Measurements from ENCODE around the gene TEX51.

Gene TEX51

GRCh38 chr2:126914811-126915500 is 16.3 kb downstream of the TEX51 start:
- DNase-seq (ENCODE audit: low read depth) = no peak

DNA sequence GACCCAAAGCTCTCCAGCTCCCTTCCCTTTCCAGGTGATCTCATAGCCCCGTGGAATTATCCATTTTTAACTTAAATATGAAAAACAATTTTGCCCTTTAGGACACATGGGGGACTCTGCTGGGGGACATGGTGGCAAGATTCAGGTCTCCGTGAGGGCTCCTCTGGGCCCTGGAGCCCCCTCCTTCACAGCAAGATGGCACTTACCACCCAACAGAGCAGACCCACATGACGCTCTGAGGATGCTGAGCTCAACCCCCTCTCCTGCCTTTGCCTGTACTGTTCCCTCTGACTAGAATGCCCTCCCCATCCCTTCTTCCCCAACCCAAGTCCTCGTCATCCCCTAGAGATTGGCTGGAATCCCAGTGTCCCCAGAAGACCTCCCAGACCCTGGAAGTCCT is 17.2 kb downstream of the TEX51 start:
- no peak for DNase-seq (ENCODE audit: low read depth)

DNA sequence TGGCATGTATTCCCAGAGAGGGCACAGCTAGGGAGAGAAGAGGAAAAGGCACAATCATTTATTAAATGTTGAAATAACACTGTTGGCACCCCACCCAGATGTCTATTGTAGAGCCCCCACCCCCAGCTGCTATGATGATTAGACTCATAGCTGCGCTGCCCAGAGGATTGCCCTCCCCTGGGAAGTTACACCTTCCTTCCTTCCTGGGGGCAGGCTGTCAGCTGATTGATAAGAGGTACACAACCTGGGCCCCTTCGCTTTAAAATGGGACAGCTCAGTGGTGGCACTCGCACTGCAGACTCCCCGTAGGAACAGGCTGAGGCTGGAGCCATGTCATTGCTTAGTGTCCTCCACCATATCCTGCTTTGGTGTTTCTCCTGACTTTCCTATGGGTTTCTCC is 18.1 kb downstream of the TEX51 start:
- no peak for DNase-seq (ENCODE audit: low read depth)

DNA sequence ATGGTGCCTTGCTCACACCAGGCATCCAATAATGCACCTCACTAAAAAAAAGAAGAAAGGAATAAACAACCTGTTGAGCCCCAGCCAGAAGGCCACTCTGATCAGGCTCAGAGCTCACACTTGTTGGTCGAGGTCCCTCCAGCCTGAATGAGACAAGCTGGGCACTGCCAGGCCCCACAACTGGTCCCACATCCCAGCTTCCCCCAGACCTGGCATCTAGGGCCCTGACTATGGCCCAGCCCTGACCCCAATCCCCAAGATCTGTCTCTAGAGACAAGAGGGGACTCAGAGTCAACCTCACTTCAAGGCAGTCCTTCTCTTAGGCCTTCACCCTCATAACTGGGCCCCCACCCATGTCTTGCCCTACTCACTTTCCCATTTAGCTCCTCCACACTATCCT is 22.4 kb downstream of the TEX51 start:
- DNase-seq (ENCODE audit: low read depth) = no peak

GRCh38 chr2:126930970-126931590 is 32.4 kb downstream of the TEX51 start:
- no peak for DNase-seq (ENCODE audit: low read depth)

DNA sequence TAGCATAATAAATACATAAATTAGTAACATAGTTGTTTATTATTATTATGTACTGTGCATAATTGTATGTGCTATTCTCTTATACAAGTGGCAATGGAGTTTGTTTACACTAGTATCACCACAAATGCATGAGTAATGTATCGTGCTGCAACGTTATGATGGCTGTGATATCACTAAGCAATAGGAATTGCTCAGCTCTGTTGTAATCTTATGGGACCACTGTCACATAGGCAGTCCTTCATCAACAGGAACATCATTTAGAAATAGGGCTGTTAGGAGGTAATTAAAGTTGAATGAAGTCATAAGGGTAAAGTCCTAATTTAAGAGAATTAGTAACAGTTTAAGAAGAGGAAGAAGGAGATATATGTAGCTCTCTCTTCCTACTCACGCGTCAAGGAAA is 33.8 kb downstream of the TEX51 start:
- no peak for DNase-seq (ENCODE audit: low read depth)

- DNase-seq (ENCODE audit: low read depth) = no peak
These were observed 34.4 kb downstream of the TEX51 start for GRCh38 chr2:126932966-126933710.

DNA sequence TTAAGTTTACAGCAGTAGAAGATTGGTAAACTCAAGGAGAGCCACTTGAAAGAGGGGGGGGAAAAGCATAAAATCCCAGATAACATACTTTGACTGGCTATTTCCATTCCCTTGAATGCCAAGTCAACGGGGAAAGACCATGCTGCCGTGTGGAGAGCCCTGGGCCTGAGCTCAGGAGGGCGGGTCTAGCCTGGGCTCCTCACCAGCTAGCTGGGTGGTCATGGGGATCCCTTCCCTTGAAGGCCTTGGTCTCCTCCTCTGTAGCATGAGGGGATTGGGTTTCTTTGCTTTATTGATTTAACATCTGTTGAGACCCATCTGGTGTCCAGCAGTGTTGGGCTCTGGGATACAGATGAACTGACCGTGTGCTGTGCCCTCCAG is 35.0 kb downstream of the TEX51 start:
- no peak for DNase-seq (ENCODE audit: low read depth)

- DNase-seq (ENCODE audit: low read depth) = no peak
These were observed 36.1 kb downstream of the TEX51 start for GRCh38 chr2:126934809-126935208.

- DNase-seq (ENCODE audit: low read depth) = no peak
These were observed 37.1 kb downstream of the TEX51 start for GRCh38 chr2:126935774-126936173.

GRCh38 chr2:126936219-126936723 is 37.6 kb downstream of the TEX51 start:
- DNase-seq (ENCODE audit: low read depth) = no peak

- DNase-seq (ENCODE audit: low read depth) = no peak
These were observed 41.6 kb downstream of the TEX51 start for GRCh38 chr2:126940331-126940730.

GRCh38 chr2:126942427-126943203 is 43.9 kb downstream of the TEX51 start:
- no peak for DNase-seq (ENCODE audit: low read depth)

GRCh38 chr2:126943612-126944348 is 45.1 kb downstream of the TEX51 start:
- no peak for DNase-seq (ENCODE audit: low read depth)

GRCh38 chr2:126945118-126945517 is 46.4 kb downstream of the TEX51 start:
- DNase-seq (ENCODE audit: low read depth) = no peak

DNA sequence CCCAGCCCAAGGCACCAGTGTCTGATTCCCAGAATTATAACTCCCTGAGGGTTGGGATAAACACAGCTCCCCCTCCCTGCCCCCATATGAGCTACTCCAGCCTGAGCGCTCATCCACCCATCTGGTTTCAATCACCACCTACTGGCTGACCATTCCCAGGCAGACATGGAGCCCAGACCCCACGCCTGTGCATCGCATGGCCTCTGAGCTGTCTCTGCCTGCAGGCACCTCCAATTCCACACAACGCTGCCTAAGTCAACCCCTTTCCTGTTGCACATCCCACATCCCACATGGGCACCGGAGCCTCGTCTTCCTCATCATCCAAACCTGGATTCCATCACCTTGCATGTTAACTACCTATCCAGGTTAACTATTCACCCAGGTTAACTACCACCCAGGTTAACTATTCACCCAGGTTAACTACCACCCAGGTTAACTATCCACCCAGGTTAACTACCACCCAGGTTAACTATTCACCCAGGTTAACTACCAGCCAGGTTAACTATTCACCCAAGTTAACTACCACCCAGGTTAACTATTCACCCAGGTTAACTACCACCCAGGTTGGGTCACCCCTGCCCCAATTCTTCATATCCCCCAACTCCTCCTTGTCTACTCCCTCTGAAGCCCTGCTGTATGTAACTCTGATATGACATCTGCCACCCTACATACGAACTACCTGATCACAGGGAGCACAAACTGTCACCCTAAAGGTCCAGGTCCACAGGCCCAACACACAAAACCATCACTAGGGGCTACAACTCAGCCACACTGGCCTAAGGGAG is 47.8 kb downstream of the TEX51 start:
- DNase-seq (ENCODE audit: low read depth) = no peak

- DNase-seq (ENCODE audit: low read depth) = no peak
These were observed 48.4 kb downstream of the TEX51 start for GRCh38 chr2:126947103-126947429.

DNA sequence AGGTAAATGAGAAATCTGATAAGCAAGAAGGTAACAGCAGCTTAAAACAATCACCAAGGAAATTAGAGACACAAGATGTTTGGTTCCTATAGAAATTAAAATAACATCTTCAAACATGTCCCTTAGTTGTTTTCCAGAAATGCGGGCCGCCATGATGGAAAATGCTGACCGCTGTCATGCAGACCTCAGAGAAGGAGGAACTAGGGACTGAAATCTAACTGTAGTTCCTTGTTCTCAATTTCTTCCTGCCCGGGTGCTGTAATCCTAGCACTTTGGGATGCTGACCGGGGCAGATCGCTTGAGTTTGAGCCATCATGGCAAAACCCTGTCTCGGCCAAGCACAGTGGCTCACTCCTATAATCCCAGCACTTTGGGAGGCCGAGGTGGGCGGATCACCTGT is 51.1 kb downstream of the TEX51 start:
- DNase-seq (ENCODE audit: low read depth) = no peak

- DNase-seq (ENCODE audit: low read depth) = no peak
These were observed 51.8 kb downstream of the TEX51 start for GRCh38 chr2:126950504-126950903.

All from activated T-helper 1 cell treated with Interleukin-2 at 50 U/mL for 16 hours (primary cell).